ENCODE results near the gene MC2R.

- TF ChIP-seq, protein P1, sequence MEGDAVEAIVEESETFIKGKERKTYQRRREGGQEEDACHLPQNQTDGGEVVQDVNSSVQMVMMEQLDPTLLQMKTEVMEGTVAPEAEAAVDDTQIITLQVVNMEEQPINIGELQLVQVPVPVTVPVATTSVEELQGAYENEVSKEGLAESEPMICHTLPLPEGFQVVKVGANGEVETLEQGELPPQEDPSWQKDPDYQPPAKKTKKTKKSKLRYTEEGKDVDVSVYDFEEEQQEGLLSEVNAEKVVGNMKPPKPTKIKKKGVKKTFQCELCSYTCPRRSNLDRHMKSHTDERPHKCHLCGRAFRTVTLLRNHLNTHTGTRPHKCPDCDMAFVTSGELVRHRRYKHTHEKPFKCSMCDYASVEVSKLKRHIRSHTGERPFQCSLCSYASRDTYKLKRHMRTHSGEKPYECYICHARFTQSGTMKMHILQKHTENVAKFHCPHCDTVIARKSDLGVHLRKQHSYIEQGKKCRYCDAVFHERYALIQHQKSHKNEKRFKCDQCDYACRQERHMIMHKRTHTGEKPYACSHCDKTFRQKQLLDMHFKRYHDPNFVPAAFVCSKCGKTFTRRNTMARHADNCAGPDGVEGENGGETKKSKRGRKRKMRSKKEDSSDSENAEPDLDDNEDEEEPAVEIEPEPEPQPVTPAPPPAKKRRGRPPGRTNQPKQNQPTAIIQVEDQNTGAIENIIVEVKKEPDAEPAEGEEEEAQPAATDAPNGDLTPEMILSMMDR (IDR thresholded peaks at IDR 0.05; ENCODE audit: insufficient read depth, low read length, poor library complexity, severe bottlenecking), result no peak
- TF ChIP-seq EZH2phosphoT487 (conservative IDR thresholded peaks at IDR 0.05; ENCODE audit: low read length), result no peak
These were observed 35.4 kb downstream of the MC2R start for GRCh38 chr18:13879937-13880336.

All from SU-DHL-6 (cell line).